NOMO-1 treated with dmso at 0.1 percent for 144 hours (cell line): ENCODE measurements around the gene HPGDS.
"Not testable (repeated sequence)": the region's sequence is repeated elsewhere in the genome, so short reads cannot be mapped to it uniquely, and the experiment has no call there.

Experiments used
- DNase-seq: peaks from one replicate; lab custom pipeline; 2025; ENCODE audit not compliant: unreplicated experiment; lab: John Stamatoyannopoulos, UW

HPGDS gene

GRCh38 chr4:94342694-94343093, at the start of gene HPGDS:
TSS of gene HPGDS (minus strand) at chr4:94342836. CDS start at chr4:94334629, 8,207 bp downstream.
- no peak for DNase-seq

- no peak for DNase-seq
Measured at GRCh38 chr4:94390804-94391410, 48.3 kb upstream of the HPGDS start.

- no peak for DNase-seq
Measured at GRCh38 chr4:94389595-94390267, 47.1 kb upstream of the HPGDS start.

- DNase-seq, result not testable (repeated sequence)
Measured at GRCh38 chr4:94387965-94388364, 45.3 kb upstream of the HPGDS start.

GRCh38 chr4:94385452-94385851, 42.8 kb upstream of the HPGDS start:
- not testable (repeated sequence) for DNase-seq

- DNase-seq, result not testable (repeated sequence)
Measured at GRCh38 chr4:94382891-94383290, 40.3 kb upstream of the HPGDS start.

- no peak for DNase-seq
Measured at GRCh38 chr4:94378047-94378446, 35.4 kb upstream of the HPGDS start.

- DNase-seq, result no peak
Measured at GRCh38 chr4:94377294-94377693, 34.7 kb upstream of the HPGDS start.

GRCh38 chr4:94375364-94375763, 32.7 kb upstream of the HPGDS start:
- DNase-seq, result no peak

- DNase-seq, result no peak
Measured at GRCh38 chr4:94373752-94374151, 31.1 kb upstream of the HPGDS start.

GRCh38 chr4:94372991-94373390, 30.4 kb upstream of the HPGDS start:
- DNase-seq, result no peak

- DNase-seq, result no peak
Measured at GRCh38 chr4:94372228-94372978, 29.8 kb upstream of the HPGDS start.

- DNase-seq, result no peak
Measured at GRCh38 chr4:94371290-94371689, 28.7 kb upstream of the HPGDS start.

- DNase-seq, result no peak
Measured at GRCh38 chr4:94370533-94371254, 28.1 kb upstream of the HPGDS start.

GRCh38 chr4:94369046-94369445, 26.4 kb upstream of the HPGDS start:
- no peak for DNase-seq

GRCh38 chr4:94368459-94368858, 25.8 kb upstream of the HPGDS start:
- DNase-seq, result no peak

GRCh38 chr4:94365304-94365703, 22.7 kb upstream of the HPGDS start:
- DNase-seq, result no peak

- no peak for DNase-seq
Measured at GRCh38 chr4:94364527-94364926, 21.9 kb upstream of the HPGDS start.

- no peak for DNase-seq
Measured at GRCh38 chr4:94363136-94363655, 20.6 kb upstream of the HPGDS start.

- DNase-seq, result no peak
Measured at GRCh38 chr4:94359838-94360237, 17.2 kb upstream of the HPGDS start.

GRCh38 chr4:94359221-94359620, 16.6 kb upstream of the HPGDS start:
- DNase-seq, result no peak
